Adrenal gland (tissue), 5 donors: Measurements from ENCODE around the gene C12orf60.

Experiments
- CTCF ChIP-seq, 6 experiments: fragments of 450-650 bp in 4 of 6; fragments of 200-600 bp in 2 of 6; sonication (generic) in 1 of 6; IDR thresholded peaks; 1 replicate in 5 of 6; 2 replicates in 1 of 6; pipeline versions ENCODE4 v1.5.1 to v1.8.0; 2016 to 2021; ENCODE audit warnings: antibody characterized with exemption in 6 of 6, mild to moderate bottlenecking in 2 of 6, moderate library complexity in 1 of 6
- POLR2A ChIP-seq, 2 donors: fragments of 450-650 bp; IDR thresholded peaks; one replicate each; pipeline ENCODE4 v1.6.1; 2017; ENCODE audit warnings: antibody characterized with exemption in 2 of 2, mild to moderate bottlenecking in 2 of 2, moderate library complexity in 1 of 2
- donor health status: DM: no; HTN: no; CAD: no.

DNA sequence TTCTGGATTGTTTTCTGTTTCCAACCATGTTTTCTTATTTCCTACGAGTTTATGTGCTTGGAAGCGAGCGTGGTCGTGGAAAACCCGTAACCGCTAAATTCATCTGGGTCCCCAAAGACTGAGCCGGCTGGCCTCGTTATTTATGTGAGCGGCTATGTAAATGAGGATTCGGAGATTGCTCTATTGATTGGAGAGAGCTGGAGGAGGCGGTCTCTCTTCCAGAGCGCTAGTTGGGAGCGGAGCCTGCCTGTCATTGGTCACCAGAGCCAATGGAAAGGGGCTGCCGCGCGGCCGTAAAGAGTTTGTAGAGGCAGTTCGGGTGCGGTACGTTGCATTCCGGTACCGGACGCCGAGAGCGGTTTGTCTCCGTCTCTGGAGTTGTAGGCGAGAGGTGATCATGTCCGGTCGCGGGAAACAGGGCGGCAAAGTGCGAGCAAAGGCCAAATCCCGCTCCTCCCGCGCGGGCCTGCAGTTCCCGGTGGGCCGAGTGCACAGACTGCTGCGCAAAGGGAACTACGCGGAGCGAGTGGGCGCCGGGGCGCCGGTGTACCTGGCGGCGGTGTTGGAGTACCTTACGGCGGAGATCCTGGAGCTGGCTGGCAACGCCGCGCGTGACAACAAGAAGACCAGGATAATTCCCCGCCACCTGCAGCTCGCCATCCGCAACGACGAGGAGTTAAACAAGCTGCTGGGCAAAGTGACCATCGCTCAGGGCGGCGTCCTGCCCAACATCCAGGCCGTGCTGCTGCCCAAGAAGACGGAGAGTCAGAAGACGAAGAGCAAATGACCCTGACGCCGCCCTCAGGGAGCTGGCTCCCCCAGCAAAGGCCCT, 29.2 kb upstream of the C12orf60 start:
- TF ChIP-seq CTCF (IDR thresholded peaks at IDR 0.05) (peak in 2 of 6 experiments; percentile 13 to 15), POLR2A (IDR thresholded peaks at IDR 0.05) (peak; percentile 97 to 99)
